SHP77 (cell line): ENCODE results near the gene ZNF366.

ENCODE experiments used
- DNase-seq, 2 experiments: peaks; one replicate each; lab custom pipeline; 2025; lab: John Stamatoyannopoulos, UW

ZNF366 gene

DNA sequence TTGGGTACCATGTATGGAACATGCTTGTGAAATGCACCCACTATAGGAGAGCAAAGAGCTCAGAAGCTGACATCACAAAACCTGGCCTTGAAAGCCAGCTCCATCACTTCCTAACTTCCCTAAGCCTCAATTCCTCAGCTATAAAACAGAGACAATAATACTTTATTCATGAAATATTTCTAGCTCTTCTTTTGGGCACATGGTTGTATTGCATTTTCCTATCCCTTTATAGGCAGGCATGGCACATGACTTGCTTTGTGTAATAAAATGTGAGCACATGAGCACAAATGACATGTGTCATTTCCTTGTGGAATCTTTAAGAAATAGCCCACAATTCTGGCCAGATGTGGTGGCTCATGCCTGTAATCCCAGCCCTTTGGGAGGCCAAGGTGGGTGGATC is 18.5 kb downstream of the ZNF366 start:
- no peak for DNase-seq

DNA sequence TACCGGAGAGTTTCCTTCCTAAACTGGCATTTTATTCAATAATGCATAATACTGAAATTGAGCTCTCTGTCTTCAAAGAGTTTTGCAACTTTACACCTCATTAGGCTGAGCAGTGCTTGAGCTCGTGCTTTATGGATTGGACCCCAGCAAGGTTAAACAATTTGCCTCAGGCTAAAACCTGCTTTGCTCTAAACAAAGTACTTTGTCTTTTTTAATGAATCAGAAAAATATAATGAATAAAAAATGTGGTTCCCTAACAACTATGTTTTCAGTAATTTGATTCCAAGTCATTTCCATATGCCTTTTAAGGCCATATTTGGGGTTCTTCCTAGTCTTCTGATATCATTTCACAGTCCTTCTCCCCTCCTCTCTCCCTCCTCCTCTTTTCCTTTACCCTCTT is 20.0 kb downstream of the ZNF366 start:
- DNase-seq, result no peak

- no peak for DNase-seq
Measured at GRCh38 chr5:72486371-72486770, 20.8 kb downstream of the ZNF366 start.

GRCh38 chr5:72485430-72485974 is 21.7 kb downstream of the ZNF366 start:
- no peak for DNase-seq

DNA sequence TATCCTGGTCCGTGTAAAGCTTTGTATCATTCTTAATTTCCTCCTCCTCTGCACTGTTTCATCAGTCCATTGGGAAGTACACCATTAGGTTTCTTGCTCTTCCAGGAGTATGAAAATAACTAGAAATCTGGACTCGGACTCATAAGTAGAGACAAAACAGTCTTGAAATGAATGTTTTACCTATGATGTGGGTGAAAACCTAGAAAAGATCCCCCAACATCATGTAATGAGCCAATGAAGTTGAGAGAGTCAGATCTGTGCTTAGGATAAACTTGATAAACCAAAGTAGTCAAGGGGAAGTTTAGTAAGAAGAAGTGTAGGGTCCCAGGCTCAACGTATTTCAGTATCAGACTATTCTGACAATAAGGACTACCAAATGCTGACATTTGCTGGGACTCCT is 25.2 kb downstream of the ZNF366 start:
- no peak for DNase-seq

DNA sequence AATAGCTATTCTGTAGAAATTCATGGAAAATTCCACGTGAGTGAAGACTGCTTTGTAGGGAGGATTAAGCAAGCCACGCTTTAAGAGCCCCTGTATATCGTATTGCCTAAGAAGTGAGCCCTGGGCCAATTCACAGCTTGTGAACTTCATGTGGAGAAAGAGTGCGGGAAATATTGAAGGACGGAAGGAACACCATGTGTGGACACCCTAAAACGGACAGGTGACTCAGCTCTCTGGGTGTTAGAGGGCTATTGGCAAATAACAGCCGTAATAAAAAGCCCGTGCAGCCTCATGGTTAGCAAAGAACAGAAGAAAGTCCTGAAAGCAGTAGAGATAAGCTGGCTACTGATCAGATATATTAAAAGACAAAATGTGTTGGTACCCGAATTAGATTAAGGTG is 26.4 kb downstream of the ZNF366 start:
- DNase-seq, result no peak

DNA sequence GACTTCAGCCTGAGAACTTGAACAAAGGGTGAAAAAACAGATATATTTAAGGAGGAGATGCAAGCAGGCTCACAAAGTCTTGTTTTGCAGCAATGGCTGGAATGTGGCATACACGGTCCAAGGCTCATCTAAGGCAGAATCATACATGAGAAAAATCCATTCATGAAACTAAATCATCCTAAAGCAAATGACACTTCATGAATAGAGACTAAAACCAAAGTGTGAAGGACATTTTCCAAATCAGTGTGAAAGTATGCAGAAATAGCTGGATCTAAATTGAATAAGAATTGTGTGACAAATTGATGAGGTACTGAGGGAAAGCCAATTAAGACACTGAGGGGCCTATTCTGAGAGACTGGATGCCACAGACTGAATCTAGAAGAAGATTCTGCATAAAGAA is 27.3 kb downstream of the ZNF366 start:
- DNase-seq, result no peak

- DNase-seq, result no peak
Measured at GRCh38 chr5:72478684-72479083, 28.5 kb downstream of the ZNF366 start.

DNA sequence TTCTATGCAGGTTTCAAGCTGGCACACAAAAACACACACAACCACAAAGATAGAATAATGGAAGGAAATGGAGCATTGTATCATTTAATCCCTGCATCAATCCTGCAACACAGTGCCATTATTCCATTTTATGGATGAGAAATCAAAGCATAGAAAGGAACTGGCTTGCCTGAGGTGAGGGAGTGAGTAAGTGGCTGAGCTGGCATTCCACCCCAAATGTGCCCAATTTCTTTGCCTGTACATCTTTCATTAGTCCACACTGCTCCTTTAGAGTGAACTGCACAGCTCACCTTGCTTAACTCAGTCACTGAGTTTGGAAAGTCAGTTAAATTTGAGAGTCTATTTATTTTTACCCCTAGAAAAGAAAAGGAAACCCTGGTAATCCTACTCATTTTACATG is 28.9 kb downstream of the ZNF366 start:
- no peak for DNase-seq

GRCh38 chr5:72477644-72478043 is 29.6 kb downstream of the ZNF366 start:
- DNase-seq, result no peak

GRCh38 chr5:72477176-72477575 is 30.0 kb downstream of the ZNF366 start:
- DNase-seq, result no peak

DNA sequence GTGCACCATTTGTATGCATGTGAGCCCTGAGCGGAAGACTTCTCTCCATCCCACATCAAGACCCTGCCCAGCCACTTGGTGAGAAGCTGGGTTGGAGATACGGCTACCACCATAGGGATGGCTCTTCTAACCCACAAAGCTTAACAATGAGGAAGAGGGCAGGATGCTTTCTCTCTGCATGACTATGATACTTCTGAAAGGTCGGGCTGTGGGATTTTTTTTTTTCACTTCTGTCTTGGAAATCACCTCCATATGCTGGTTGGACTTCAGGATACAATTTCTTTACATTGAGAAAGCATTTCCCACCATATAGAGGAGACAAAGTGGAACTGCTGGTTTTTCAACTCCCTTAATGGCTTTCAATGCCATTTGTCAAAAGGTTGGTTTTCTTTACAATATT is 30.5 kb downstream of the ZNF366 start:
- DNase-seq, result no peak

- no peak for DNase-seq
Measured at GRCh38 chr5:72476275-72476674, 30.9 kb downstream of the ZNF366 start.

DNA sequence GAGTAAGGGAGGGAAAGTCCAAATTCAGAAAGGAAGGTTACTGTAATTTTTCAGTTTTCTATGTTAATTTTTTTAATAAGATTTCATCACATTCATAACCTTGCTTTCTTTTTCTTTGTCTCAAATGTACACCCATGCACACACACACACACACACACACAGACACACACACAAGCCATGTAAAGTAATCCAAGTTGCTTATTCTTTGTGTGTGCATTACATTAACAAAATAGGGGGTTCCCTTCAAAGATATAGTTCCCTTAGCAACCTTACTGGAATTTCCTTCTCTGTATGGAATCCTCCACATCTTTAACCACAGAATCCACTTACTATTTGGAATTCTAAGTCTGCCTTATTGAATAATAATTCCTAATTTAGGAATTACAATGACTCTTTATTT is 32.7 kb downstream of the ZNF366 start:
- DNase-seq, result no peak

GRCh38 chr5:72474046-72474500 is 33.1 kb downstream of the ZNF366 start:
- DNase-seq, result no peak

DNA sequence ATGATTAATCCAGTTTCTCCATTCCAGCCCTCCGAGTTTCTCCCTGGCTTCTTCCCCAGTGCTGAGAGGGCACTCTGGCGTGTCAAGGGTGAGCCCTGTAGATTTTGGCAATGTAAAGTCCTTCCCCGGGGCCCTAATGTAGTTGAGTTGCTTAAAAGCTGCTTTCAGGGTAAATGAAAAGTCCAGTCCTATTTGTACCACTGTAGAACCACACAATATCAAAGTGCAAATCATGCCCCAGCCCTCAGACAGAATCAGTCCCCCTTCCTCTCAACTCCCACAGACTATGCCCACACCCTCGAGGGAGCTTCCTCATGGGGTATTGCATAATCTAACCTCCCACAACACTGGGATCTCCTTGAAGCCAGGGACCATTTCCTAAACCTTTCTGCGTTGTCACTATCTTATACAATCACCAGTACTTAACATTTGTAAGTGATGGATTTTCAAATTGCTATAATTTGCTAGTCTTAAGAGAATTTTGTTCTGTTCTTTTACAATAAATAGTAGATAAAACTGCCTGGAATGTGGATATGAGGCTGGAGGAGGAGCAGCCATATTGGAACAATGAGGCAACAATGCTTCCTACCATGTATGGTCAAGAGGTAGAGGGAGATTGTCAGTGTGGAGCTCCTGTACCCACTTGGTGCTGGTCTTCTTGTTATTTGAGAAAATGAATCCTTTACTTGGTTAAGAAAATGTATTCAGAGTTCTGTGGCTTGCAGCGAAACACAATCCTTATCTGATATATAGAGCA is 34.4 kb downstream of the ZNF366 start:
- DNase-seq, result no peak

DNA sequence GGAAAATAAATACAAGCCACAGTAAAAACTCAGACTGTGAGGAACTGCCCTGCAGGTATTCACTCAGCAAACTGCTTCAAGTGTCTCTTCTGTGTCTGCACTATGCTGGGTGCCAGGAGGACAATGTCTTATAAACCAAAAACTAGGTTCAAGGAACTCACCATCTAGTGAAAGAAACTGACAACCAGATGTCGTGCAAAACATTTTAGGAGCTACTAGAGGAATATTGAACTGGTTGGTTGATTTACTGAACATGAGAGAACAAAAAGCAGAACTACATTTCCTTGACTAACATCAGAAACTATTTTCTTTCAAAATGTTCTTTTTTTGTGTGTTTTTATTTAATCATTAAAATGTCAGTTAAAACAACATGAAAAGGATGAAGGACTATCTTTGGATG is 35.2 kb downstream of the ZNF366 start:
- no peak for DNase-seq

DNA sequence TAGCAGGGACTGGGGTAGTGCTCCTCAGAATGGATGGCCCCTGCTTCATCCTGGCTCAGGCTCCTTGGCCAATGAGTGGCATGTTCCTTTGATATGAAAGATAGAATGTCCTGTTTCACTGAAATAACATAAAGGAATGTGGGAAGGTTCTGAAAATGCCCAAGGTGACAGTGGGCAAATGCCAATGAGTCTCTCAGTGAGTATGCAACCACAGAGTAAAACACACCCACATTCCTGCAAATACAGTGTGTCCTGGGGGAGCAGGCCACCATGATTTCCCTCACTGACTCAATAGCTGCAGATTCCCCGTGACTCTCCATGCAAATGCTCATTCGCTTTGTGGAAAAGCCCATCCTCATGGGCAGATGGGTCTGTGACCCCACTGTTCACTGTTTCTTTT is 36.4 kb downstream of the ZNF366 start:
- no peak for DNase-seq

GRCh38 chr5:72468606-72469005 is 38.6 kb downstream of the ZNF366 start:
- no peak for DNase-seq

DNA sequence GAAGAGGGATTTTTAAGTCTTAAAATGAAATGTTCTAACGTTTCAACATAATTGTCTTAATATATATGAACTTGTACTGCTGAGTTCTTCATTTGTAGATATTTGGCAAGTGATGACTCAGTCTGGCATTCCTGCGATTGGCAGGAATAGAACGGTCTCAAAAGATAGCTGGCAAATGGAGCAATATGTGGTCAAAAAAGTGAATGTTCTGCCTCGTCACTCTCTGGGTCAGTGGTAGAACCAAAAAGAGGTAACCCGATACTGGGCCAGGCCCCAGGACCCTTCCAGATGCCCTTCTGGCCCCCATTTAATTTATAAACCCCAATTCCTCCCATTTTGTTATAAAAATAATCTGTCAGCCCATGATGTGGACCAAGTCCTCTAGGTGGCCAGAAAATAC is 39.2 kb downstream of the ZNF366 start:
- DNase-seq, result no peak

DNA sequence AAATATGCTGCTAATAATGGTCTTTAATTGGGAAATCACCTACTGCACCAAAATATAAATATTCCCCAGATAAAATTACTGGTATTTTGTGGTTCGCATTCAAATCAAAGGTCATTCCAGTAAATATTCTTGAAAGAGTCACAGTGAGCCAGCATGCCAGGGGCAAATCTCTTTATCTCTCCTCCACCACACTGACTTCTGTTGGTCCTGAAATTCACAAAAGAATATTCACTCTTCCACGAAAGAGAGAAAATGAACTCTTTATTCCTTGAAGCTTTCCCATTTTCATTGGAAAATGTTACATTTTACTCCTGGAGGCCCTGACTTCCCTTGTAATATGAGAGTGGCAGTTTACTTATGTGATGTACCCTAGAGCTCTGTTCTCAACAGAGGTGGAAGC is 39.7 kb downstream of the ZNF366 start:
- no peak for DNase-seq

- DNase-seq, result no peak
Measured at GRCh38 chr5:72465601-72466563, 41.3 kb downstream of the ZNF366 start.

GRCh38 chr5:72465066-72465465 is 42.1 kb downstream of the ZNF366 start:
- no peak for DNase-seq
